Erythroblast (primary cell): ENCODE results near the gene METTL5.

Experiments
- GATA1 ChIP-seq: IDR thresholded peaks from 2 replicates; pipeline ENCODE4 v1.6.1; 2011; ENCODE audit warnings: low read depth, mild to moderate bottlenecking, control low read depth, low read length, moderate library complexity
- POLR2A ChIP-seq: IDR thresholded peaks from 2 replicates; pipeline ENCODE4 v1.6.1; 2011; ENCODE audit warnings: mild to moderate bottlenecking, low read length

DNA sequence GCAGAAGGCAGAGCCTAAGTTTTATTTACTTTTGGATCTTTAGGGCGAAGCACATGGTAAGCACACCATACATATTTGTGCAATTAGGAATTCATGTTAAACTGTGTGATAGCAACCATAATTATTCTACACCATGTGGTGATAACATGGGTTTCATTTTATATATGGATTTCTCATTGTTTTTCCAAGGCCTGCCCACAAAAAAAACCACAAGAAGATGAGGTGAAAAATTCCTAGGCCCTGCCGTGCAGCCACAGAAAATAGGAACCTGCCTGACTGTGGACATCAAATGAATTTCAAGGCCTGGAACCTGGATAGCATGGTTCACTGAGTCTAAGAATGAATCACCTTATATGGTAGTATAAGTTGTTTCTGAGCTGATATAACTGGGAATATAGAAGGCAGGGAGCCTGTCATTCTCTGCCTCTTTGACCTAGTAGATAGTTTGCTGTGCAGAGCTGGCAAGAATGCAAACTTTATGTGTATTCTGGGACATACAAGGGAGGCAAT lies 48.4 kb downstream of the METTL5 start:
- TF ChIP-seq POLR2A (no peak), GATA1 (no peak)
